ENCODE results near the gene BDKRB2.

BDKRB2 gene

GRCh38 chr14:96165493-96166436 is 38.9 kb upstream of the BDKRB2 start:
- no peaks in the 10 kb centered on the region for H3K9me3 ChIP-seq (ENCODE audit: severe bottlenecking)
- no peak for DNase-seq
- TF ChIP-seq CTCF (IDR thresholded peaks at IDR 0.05; ENCODE audit: low read depth, low read length) = no peak
- H3K27ac ChIP-seq = peak overlapping the region; percentile 38; the same call in 1 of the 2 replicates
- H3K36me3 ChIP-seq = no peaks in the 10 kb centered on the region
- H3K4me3 ChIP-seq (ENCODE audit: low read depth, low read length) = no peak overlapping the region
- H3K27me3 ChIP-seq (ENCODE audit: insufficient read depth, low read depth, severe bottlenecking) = no peaks in the 10 kb centered on the region

GRCh38 chr14:96166461-96167223 is 38.0 kb upstream of the BDKRB2 start:
- no peak for DNase-seq
- Histone ChIP-seq H3K9me3 (ENCODE audit: severe bottlenecking) (no peaks in the 10 kb centered on the region), H3K36me3 (no peaks in the 10 kb centered on the region), H3K27ac (no peak overlapping the region), H3K27me3 (ENCODE audit: insufficient read depth, low read depth, severe bottlenecking) (no peaks in the 10 kb centered on the region), H3K4me3 (ENCODE audit: low read depth, low read length) (no peak overlapping the region)
- no peak for TF ChIP-seq CTCF (IDR thresholded peaks at IDR 0.05; ENCODE audit: low read depth, low read length)

- no peaks in the 10 kb centered on the region for H3K36me3 ChIP-seq
- no peaks in the 10 kb centered on the region for H3K27me3 ChIP-seq (ENCODE audit: insufficient read depth, low read depth, severe bottlenecking)
- H3K9me3 ChIP-seq (ENCODE audit: severe bottlenecking) = no peaks in the 10 kb centered on the region
- no peak for DNase-seq
- TF ChIP-seq CTCF (IDR thresholded peaks at IDR 0.05; ENCODE audit: low read depth, low read length) = no peak
- H3K27ac ChIP-seq = no peak overlapping the region
- H3K4me3 ChIP-seq (ENCODE audit: low read depth, low read length) = no peak overlapping the region
Measured at GRCh38 chr14:96167224-96168148, 37.2 kb upstream of the BDKRB2 start.

GRCh38 chr14:96168581-96168980 is 36.1 kb upstream of the BDKRB2 start:
- TF ChIP-seq CTCF (IDR thresholded peaks at IDR 0.05; ENCODE audit: low read depth, low read length) = no peak
- no peaks in the 10 kb centered on the region for H3K36me3 ChIP-seq
- no peak for DNase-seq
- no peak overlapping the region for H3K4me3 ChIP-seq (ENCODE audit: low read depth, low read length)
- H3K9me3 ChIP-seq (ENCODE audit: severe bottlenecking) = no peaks in the 10 kb centered on the region
- H3K27me3 ChIP-seq (ENCODE audit: insufficient read depth, low read depth, severe bottlenecking) = no peaks in the 10 kb centered on the region
- no peak overlapping the region for H3K27ac ChIP-seq

- TF ChIP-seq CTCF (IDR thresholded peaks at IDR 0.05; ENCODE audit: low read depth, low read length) = no peak
- Histone ChIP-seq H3K4me3 (ENCODE audit: low read depth, low read length) (no peak overlapping the region), H3K27me3 (ENCODE audit: insufficient read depth, low read depth, severe bottlenecking) (no peaks in the 10 kb centered on the region), H3K27ac (no peak overlapping the region), H3K36me3 (no peaks in the 10 kb centered on the region), H3K9me3 (ENCODE audit: severe bottlenecking) (no peaks in the 10 kb centered on the region)
- DNase-seq = no peak
Measured at GRCh38 chr14:96170961-96171592, 33.6 kb upstream of the BDKRB2 start.

Data from WERI-Rb-1 (cell line).